ENCODE results near the gene METTL9. TPM values are rescaled to one million over a fixed set of nuclear protein-coding genes. Genes with fewer than 3 reads are reported as not detected.

Gene METTL9
- total RNA-seq, 2 donors from 2014 or later = 83.7 to 90.6 TPM

- intact Hi-C loops (cut with DNase I) = no loop called here
- DNase-seq = no peak
- no peaks in the 10 kb centered on the region for H3K9me3 ChIP-seq
- H3K4me3 ChIP-seq = no peak overlapping the region
- H3K9ac ChIP-seq (ENCODE audit: low read depth in 2 of 2, low read length in 2 of 2) = no peak overlapping the region
- no peak overlapping the region for H3K27ac ChIP-seq
- no peak for TF ChIP-seq CTCF (IDR thresholded peaks at IDR 0.05)
- H3K36me3 ChIP-seq = no peaks in the 10 kb centered on the region
- no peaks in the 10 kb centered on the region for H3K27me3 ChIP-seq
- no peaks in the 10 kb centered on the region for H3K4me1 ChIP-seq
These were observed 7.2 kb upstream of the METTL9 start for GRCh38 chr16:21592191-21592590.

GRCh38 chr16:21593530-21594289 is 5.7 kb upstream of the METTL9 start:
- Histone ChIP-seq H3K4me1 (no peaks in the 10 kb centered on the region), H3K9me3 (no peaks in the 10 kb centered on the region), H3K27ac (no peak overlapping the region), H3K27me3 (no peaks in the 10 kb centered on the region), H3K36me3 (no peaks in the 10 kb centered on the region), H3K9ac (ENCODE audit: low read depth in 2 of 2, low read length in 2 of 2) (no peak overlapping the region), H3K4me3 (no peak overlapping the region)
- intact Hi-C loops (cut with DNase I) = no loop called here
- TF ChIP-seq CTCF (IDR thresholded peaks at IDR 0.05) = no peak
- no peak for DNase-seq

GRCh38 chr16:21597561-21598030 is 1.8 kb upstream of the METTL9 start:
- H3K9ac ChIP-seq (ENCODE audit: low read depth in 2 of 2, low read length in 2 of 2) = no peak overlapping the region
- no peaks in the 10 kb centered on the region for H3K4me1 ChIP-seq
- no peak for DNase-seq
- H3K36me3 ChIP-seq = no peaks in the 10 kb centered on the region
- intact Hi-C loops (cut with DNase I) = no loop called here
- no peak overlapping the region for H3K27ac ChIP-seq
- no peaks in the 10 kb centered on the region for H3K27me3 ChIP-seq
- no peak for TF ChIP-seq CTCF (IDR thresholded peaks at IDR 0.05)
- no peak overlapping the region for H3K4me3 ChIP-seq
- no peaks in the 10 kb centered on the region for H3K9me3 ChIP-seq

GRCh38 chr16:21598206-21598605 is 1.2 kb upstream of the METTL9 start:
- no peak for TF ChIP-seq CTCF (IDR thresholded peaks at IDR 0.05)
- Histone ChIP-seq H3K27ac (peak overlapping the region; percentile 97), H3K36me3 (no peaks in the 10 kb centered on the region), H3K9me3 (no peaks in the 10 kb centered on the region), H3K27me3 (no peaks in the 10 kb centered on the region), H3K9ac (ENCODE audit: low read depth in 2 of 2, low read length in 2 of 2) (peak overlapping the region in 1 of 2 donors; percentile 98), H3K4me1 (no peaks in the 10 kb centered on the region), H3K4me3 (no peak overlapping the region)
- DNase-seq = no peak
- intact Hi-C loops (cut with DNase I) = no loop called here

GRCh38 chr16:21598701-21599121 is 666 bp upstream of the METTL9 start:
- no peaks in the 10 kb centered on the region for H3K36me3 ChIP-seq
- TF ChIP-seq CTCF (IDR thresholded peaks at IDR 0.05) = no peak
- intact Hi-C loops (cut with DNase I) = no loop called here
- H3K27ac ChIP-seq = peak overlapping the region; percentile 97
- H3K4me1 ChIP-seq = no peaks in the 10 kb centered on the region
- no peaks in the 10 kb centered on the region for H3K9me3 ChIP-seq
- H3K27me3 ChIP-seq = no peaks in the 10 kb centered on the region
- peak overlapping the region; percentile 85 for H3K4me3 ChIP-seq
- peak overlapping the region; percentile 89 to 98 for H3K9ac ChIP-seq (ENCODE audit: low read depth in 2 of 2, low read length in 2 of 2)
- no peak for DNase-seq
